SK-N-SH (cell line): ENCODE results near the gene AVPI1. TPM values are rescaled to one million over a fixed set of nuclear protein-coding genes. Genes with fewer than 3 reads are reported as not detected.
A peak's percentile ranks its signal among the peaks of the same experiment; 100 is the strongest.
"Not testable (repeated sequence)": the region's sequence is repeated elsewhere in the genome, so short reads cannot be mapped to it uniquely, and the experiment has no call there.

ENCODE experiments used
- CTCF ChIA-PET: fragments of 300-600, 350-600 bp; formaldehyde crosslinking; extraction: SDS; loops from one replicate; lab custom pipeline; 2021; lab: Yijun Ruan, JAX
- POLR2A ChIA-PET: fragments of 350-600 bp; sonication (Branson Sonifier 250); formaldehyde crosslinking; extraction: SDS; loops from one replicate; lab custom pipeline; 2020; ENCODE audit warnings: antibody characterized with exemption, inconsistent platforms; lab: Yijun Ruan, JAX
- DNase-seq: peaks from one replicate; pipeline ENCODE4 v3.0.0; 2012
- H2AFZ ChIP-seq: fragments of 200-600 bp; sonication (generic); 2 replicates; pipeline ENCODE4 v1.8.1; 2016; ENCODE audit warnings: antibody characterized with exemption, mild to moderate bottlenecking, low read depth
- H3F3A ChIP-seq: fragments of 200-600 bp; sonication (generic); replicated peaks from 2 replicates; pipeline ENCODE3; 2016; ENCODE audit warnings: antibody characterized with exemption, mild to moderate bottlenecking; ENCODE audit not compliant: insufficient read depth
- H3K27ac ChIP-seq, 2 experiments: fragments of 200-500 bp in 1 of 2; fragments of 200-600 bp in 1 of 2; sonication (Bioruptor generic) in 1 of 2; sonication (generic), shearing (Covaris generic) in 1 of 2; 2 replicates each; pipeline versions ENCODE4 v1.5.1 to v1.6.1; 2014 to 2016; ENCODE audit warnings: low read depth in 2 of 2, inconsistent platforms in 1 of 2, low read length in 1 of 2, mild to moderate bottlenecking in 1 of 2, mixed read lengths in 1 of 2
- H3K27me3 ChIP-seq: fragments of 200-600 bp; sonication (generic), shearing (Covaris generic); 2 replicates; pipeline ENCODE4 v1.6.1; 2016; ENCODE audit warnings: mixed run types; ENCODE audit not compliant: insufficient read depth
- H3K36me3 ChIP-seq, 2 experiments: fragments of 200-500 bp in 1 of 2; fragments of 200-600 bp in 1 of 2; sonication (Bioruptor generic) in 1 of 2; sonication (generic) in 1 of 2; replicated peaks in 1 of 2; 2 replicates each; pipeline versions ENCODE3 to v1.5.1; 2014 to 2016; ENCODE audit warnings: low read length in 1 of 2, mild to moderate bottlenecking in 1 of 2; ENCODE audit not compliant: insufficient read depth in 2 of 2, control insufficient read depth in 1 of 2
- H3K4me1 ChIP-seq, 2 experiments: fragments of 200-500 bp in 1 of 2; fragments of 200-600 bp in 1 of 2; sonication (Bioruptor generic) in 1 of 2; sonication (generic), shearing (Covaris generic) in 1 of 2; 2 replicates each; pipeline versions ENCODE4 v1.5.1 to v1.6.1; 2014 to 2016; ENCODE audit warnings: low read depth in 1 of 2, low read length in 1 of 2, mixed run types in 1 of 2; ENCODE audit not compliant: insufficient read depth in 2 of 2, control insufficient read depth in 1 of 2
- H3K4me2 ChIP-seq: fragments of 200-600 bp; sonication (generic), shearing (Covaris generic); 2 replicates; pipeline ENCODE4 v1.6.1; 2017; ENCODE audit warnings: mixed run types
- H3K4me3 ChIP-seq, 2 experiments: fragments of 200-500 bp in 1 of 2; fragments of 200-600 bp in 1 of 2; sonication (Bioruptor generic) in 1 of 2; sonication (generic), shearing (Covaris generic) in 1 of 2; 2 replicates each; pipeline versions ENCODE4 v1.5.1 to v1.8.1; 2014 to 2016; ENCODE audit warnings: low read depth in 2 of 2, inconsistent platforms in 1 of 2, low read length in 1 of 2, mild to moderate bottlenecking in 1 of 2, mixed read lengths in 1 of 2, moderate library complexity in 1 of 2
- H3K79me2 ChIP-seq: fragments of 200-600 bp; sonication (generic); 2 replicates; pipeline ENCODE4 v1.8.1; 2017; ENCODE audit warnings: mild to moderate bottlenecking; ENCODE audit not compliant: insufficient read depth
- H3K9ac ChIP-seq: fragments of 200-600 bp; sonication (generic); 2 replicates; pipeline ENCODE4 v1.6.1; 2017; ENCODE audit warnings: mixed run types
- H3K9me2 ChIP-seq: fragments of 200-600 bp; sonication (generic); 2 replicates; pipeline ENCODE4 v1.6.1; 2017; ENCODE audit warnings: mixed run types
- H3K9me3 ChIP-seq: fragments of 200-600 bp; sonication (generic); 2 replicates; pipeline ENCODE4 v1.6.1; 2017; ENCODE audit warnings: mixed run types, mild to moderate bottlenecking, moderate library complexity
- H4K20me1 ChIP-seq: fragments of 200-600 bp; sonication (generic); 2 replicates; pipeline ENCODE4 v1.6.1; 2017; ENCODE audit warnings: mild to moderate bottlenecking, mixed run types; ENCODE audit not compliant: insufficient read depth
- CHD2 ChIP-seq: fragments of 150-350 bp; IDR thresholded peaks from 2 replicates; pipeline ENCODE4 v1.6.1; 2018; ENCODE audit warnings: low read length; ENCODE audit not compliant: partially characterized antibody
- CTCF ChIP-seq: fragments of 200-600 bp; sonication (generic); IDR thresholded peaks from 2 replicates; pipeline ENCODE4 v1.6.1; 2017; ENCODE audit warnings: antibody characterized with exemption, mild to moderate bottlenecking, moderate library complexity
- EZH2phosphoT487 ChIP-seq: fragments of 200-600 bp; sonication (generic); IDR thresholded peaks from 2 replicates; pipeline ENCODE4 v1.6.1; 2017; ENCODE audit warnings: low read depth, mixed run types, mild to moderate bottlenecking, antibody characterized with exemption, moderate library complexity, borderline replicate concordance
- NFIC ChIP-seq: IDR thresholded peaks from 2 replicates; pipeline ENCODE4 v1.4.0; 2012; ENCODE audit warnings: borderline replicate concordance
- NRF1 ChIP-seq: IDR thresholded peaks from 2 replicates; pipeline ENCODE4 v1.6.1; 2012; ENCODE audit warnings: low read depth, mild to moderate bottlenecking, low read length
- RAD21 ChIP-seq: IDR thresholded peaks from 2 replicates; pipeline ENCODE4 v1.6.1; 2012; ENCODE audit warnings: mild to moderate bottlenecking, low read length
- RCOR1 ChIP-seq: fragments of 150-350 bp; IDR thresholded peaks from 2 replicates; pipeline ENCODE4 v1.6.1; 2017; ENCODE audit warnings: antibody characterized with exemption, low read length
- RFX5 ChIP-seq: IDR thresholded peaks from 2 replicates; pipeline ENCODE4 v1.6.1; 2012; ENCODE audit warnings: mild to moderate bottlenecking, improper control_type of control experiment, low read length
- SIN3A ChIP-seq: IDR thresholded peaks from 2 replicates; pipeline ENCODE4 v1.6.1; 2012; ENCODE audit warnings: low read depth, mild to moderate bottlenecking, low read length, moderate library complexity, borderline replicate concordance
- SMC3 ChIP-seq: IDR thresholded peaks from 2 replicates; pipeline ENCODE4 v1.6.1; 2012; ENCODE audit warnings: low read depth, low read length, improper control_type of control experiment
- USF1 ChIP-seq: IDR thresholded peaks from 2 replicates; pipeline ENCODE4 v1.4.0; 2012; ENCODE audit warnings: low read depth, borderline replicate concordance
- YY1 ChIP-seq: IDR thresholded peaks from 2 replicates; pipeline ENCODE4 v1.4.0; 2012; ENCODE audit warnings: low read depth, mild to moderate bottlenecking
- WGBS: methylation state at CpG from one replicate; pipeline ENCODE4 v1.1.6; 2017; ENCODE audit warnings: low lambda C conversion rate; 5-methylcytosine and 5-hydroxymethylcytosine counted together
- polyA plus RNA-seq, 3 experiments: library from polyadenylated mRNA; depleted of rRNA; stranded (reverse); fragments of >200 nt; gene quantifications; 2 replicates each; pipeline ENCODE4 v1.2.3, GENCODE V29; 2012
- TF ChIP-seq, protein P1 (sequence below): IDR thresholded peaks from 2 replicates; pipeline ENCODE4 v1.4.0; 2012; ENCODE audit warnings: low read depth, borderline replicate concordance
- TF ChIP-seq, protein P2 (sequence below): IDR thresholded peaks from 2 replicates; pipeline ENCODE4 v1.4.0; 2012; ENCODE audit warnings: low read depth

The AVPI1 gene
- polyA plus RNA-seq, 1 of the 3 experiments (the other 2 are of a cell fraction): 6.3 TPM

GRCh38 chr10:97701438-97702069 is 14.5 kb upstream of the AVPI1 start:
- H3K79me2 ChIP-seq: no peaks in the 10 kb centered on the region
- CTCF ChIA-PET: interaction anchor here (0.6 to 25.0 kb wide), 28 partner anchors 8 to 237 kb away, joined by 3 to 687 read pairs (median 6); partner anchors contain the start of genes ANKRD2, AVPI1, MARVELD1 and ZFYVE27
- H3K9me3 ChIP-seq: no peaks in the 10 kb centered on the region
- H3F3A ChIP-seq: no peaks in the 10 kb centered on the region
- no peak overlapping the region; the same call in 1 of the 2 replicates for H2AFZ ChIP-seq
- WGBS: 44% methylated on average over 12 of the region's 12 CpGs
- no peak overlapping the region; a peak in 1 of 4 replicates for H3K4me3 ChIP-seq
- H3K36me3 ChIP-seq: no peaks in the 10 kb centered on the region
- no peak overlapping the region for H3K4me2 ChIP-seq
- no peak overlapping the region for H3K27ac ChIP-seq
- H3K27me3 ChIP-seq: no peaks in the 10 kb centered on the region
- H3K9me2 ChIP-seq: no peaks in the 10 kb centered on the region
- no peaks in the 10 kb centered on the region for H3K4me1 ChIP-seq
- TF ChIP-seq CTCF (peak; percentile 86), RCOR1 (no peak), SMC3 (peak; percentile 78), NFIC (no peak), NRF1 (no peak), RAD21 (peak; percentile 88)
- POLR2A ChIA-PET: interaction anchor here (1.0 kb wide), 1 partner anchor 18 kb away, joined by 3 read pairs; no protein-coding TSS in a partner anchor
- peak; percentile 78 for DNase-seq
- no peaks in the 10 kb centered on the region for H4K20me1 ChIP-seq
- no peak overlapping the region for H3K9ac ChIP-seq

- H3K9ac ChIP-seq, H4K20me1 ChIP-seq, H2AFZ ChIP-seq, H3K4me3 ChIP-seq, H3K4me1 ChIP-seq, H3K9me2 ChIP-seq, H3K36me3 ChIP-seq, H3K9me3 ChIP-seq, H3K27ac ChIP-seq, H3K4me2 ChIP-seq, H3K27me3 ChIP-seq, H3K79me2 ChIP-seq, H3F3A ChIP-seq, DNase-seq: not testable (repeated sequence)
- WGBS: 81% methylated on average over 11 of the region's 11 CpGs
- ChIA-PET POLR2A (interaction anchor here (1.0 kb wide), 1 partner anchor 11 kb away, joined by 4 read pairs; the partner anchor contains the start of gene AVPI1), CTCF (interaction anchor here (1.0 to 3.7 kb wide), 6 partner anchors 10 to 34 kb away, joined by 3 to 22 read pairs (median 7); partner anchors contain the start of gene MARVELD1)
Observed at GRCh38 chr10:97698072-97698655, 11.1 kb upstream of the AVPI1 start.

GRCh38 chr10:97690133-97690532 is 3.1 kb upstream of the AVPI1 start:
- H3K4me2 ChIP-seq: no peak overlapping the region
- peak overlapping the region; percentile 32; the same call in 1 of the 2 replicates for H2AFZ ChIP-seq
- ChIA-PET CTCF (interaction anchor here (3.4 to 5.8 kb wide), 3 partner anchors 12 to 19 kb away, joined by 20 to 60 read pairs (median 45); no protein-coding TSS in a partner anchor), POLR2A (no interaction called here)
- H3K4me1 ChIP-seq: peaks cover 16 to 23% of the 10 kb centered on the region in 2 experiments; a peak in 3 of 4 replicates
- H3K27me3 ChIP-seq: no peaks in the 10 kb centered on the region
- H3K36me3 ChIP-seq: no peaks in the 10 kb centered on the region
- H3K4me3 ChIP-seq: no peak overlapping the region
- DNase-seq: no peak
- no peaks in the 10 kb centered on the region for H4K20me1 ChIP-seq
- H3K27ac ChIP-seq: peak overlapping the region in 1 of 2 experiments; percentile 61; a peak in 1 of 4 replicates
- H3K9me3 ChIP-seq: no peaks in the 10 kb centered on the region
- no peak overlapping the region for H3K9ac ChIP-seq
- H3K79me2 ChIP-seq: peaks cover 12% of the 10 kb centered on the region; the same call in 1 of the 2 replicates
- 85% methylated on average over 3 of the region's 3 CpGs for WGBS
- H3K9me2 ChIP-seq: no peaks in the 10 kb centered on the region
- peaks cover 15% of the 10 kb centered on the region for H3F3A ChIP-seq
- TF ChIP-seq YY1: no peak
- TF ChIP-seq USF1: no peak
- no peak for TF ChIP-seq CHD2
- TF ChIP-seq RFX5: no peak
- no peak for TF ChIP-seq RAD21
- no peak for TF ChIP-seq EZH2phosphoT487
- TF ChIP-seq, protein P1, sequence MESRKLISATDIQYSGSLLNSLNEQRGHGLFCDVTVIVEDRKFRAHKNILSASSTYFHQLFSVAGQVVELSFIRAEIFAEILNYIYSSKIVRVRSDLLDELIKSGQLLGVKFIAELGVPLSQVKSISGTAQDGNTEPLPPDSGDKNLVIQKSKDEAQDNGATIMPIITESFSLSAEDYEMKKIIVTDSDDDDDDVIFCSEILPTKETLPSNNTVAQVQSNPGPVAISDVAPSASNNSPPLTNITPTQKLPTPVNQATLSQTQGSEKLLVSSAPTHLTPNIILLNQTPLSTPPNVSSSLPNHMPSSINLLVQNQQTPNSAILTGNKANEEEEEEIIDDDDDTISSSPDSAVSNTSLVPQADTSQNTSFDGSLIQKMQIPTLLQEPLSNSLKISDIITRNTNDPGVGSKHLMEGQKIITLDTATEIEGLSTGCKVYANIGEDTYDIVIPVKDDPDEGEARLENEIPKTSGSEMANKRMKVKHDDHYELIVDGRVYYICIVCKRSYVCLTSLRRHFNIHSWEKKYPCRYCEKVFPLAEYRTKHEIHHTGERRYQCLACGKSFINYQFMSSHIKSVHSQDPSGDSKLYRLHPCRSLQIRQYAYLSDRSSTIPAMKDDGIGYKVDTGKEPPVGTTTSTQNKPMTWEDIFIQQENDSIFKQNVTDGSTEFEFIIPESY: no peak
- TF ChIP-seq SIN3A: no peak
- TF ChIP-seq, protein P2, sequence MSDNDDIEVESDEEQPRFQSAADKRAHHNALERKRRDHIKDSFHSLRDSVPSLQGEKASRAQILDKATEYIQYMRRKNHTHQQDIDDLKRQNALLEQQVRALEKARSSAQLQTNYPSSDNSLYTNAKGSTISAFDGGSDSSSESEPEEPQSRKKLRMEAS: no peak
